IMR-90 (cell line): ENCODE data around the gene NBEA. TPM values are rescaled to one million over a fixed set of nuclear protein-coding genes. Genes with fewer than 3 reads are reported as not detected.
"Not testable (repeated sequence)": the region's sequence is repeated elsewhere in the genome, so short reads cannot be mapped to it uniquely, and the experiment has no call there.

Experiments used
- ATAC-seq: fragments of 200-7000 bp; cut with Tn5 transposase; 2 replicates; pipeline ENCODE4 v1.9.1; 2020; ENCODE audit warnings: low read depth, mild to moderate bottlenecking, moderate library complexity
- BruUV-seq: library from RNA; stranded (reverse); fragments of 400-500 nt; replicated peaks from 2 replicates; lab custom pipeline; 2021; lab: Mats Ljungman, UMichigan
- CTCF ChIA-PET: fragments of 300-600 bp; formaldehyde crosslinking; extraction: SDS; loops from one replicate; lab custom pipeline; 2021; ENCODE audit warnings: antibody characterized with exemption; lab: Yijun Ruan, JAX
- POLR2A ChIA-PET: fragments of 300-600 bp; sonication (Branson Sonifier 250); formaldehyde crosslinking; loops from one replicate; lab custom pipeline; 2022; ENCODE audit warnings: antibody characterized with exemption; ENCODE audit not compliant: unreplicated experiment; lab: Charles Lee
- DNase-seq: peaks from one replicate; pipeline ENCODE4 v3.0.0; 2013
- H2AFZ ChIP-seq: replicated peaks from 2 replicates; pipeline ENCODE3; 2013; ENCODE audit warnings: low read length, mild to moderate bottlenecking; ENCODE audit not compliant: poor library complexity
- H2AK5ac ChIP-seq: 2 replicates; pipeline ENCODE4 v1.6.1; 2013; ENCODE audit warnings: low read depth, low read length, inconsistent platforms
- H2AK9ac ChIP-seq: replicated peaks from 2 replicates; pipeline ENCODE3; 2013; ENCODE audit warnings: mild to moderate bottlenecking, low read depth, low read length, moderate library complexity; ENCODE audit not compliant: poor library complexity
- H2BK120ac ChIP-seq: 2 replicates; pipeline ENCODE4 v1.6.1; 2013; ENCODE audit warnings: low read depth, low read length, inconsistent platforms
- H2BK15ac ChIP-seq: 3 replicates; pipeline ENCODE4 v1.6.1; 2013; ENCODE audit warnings: low read depth, low read length, inconsistent platforms
- H2BK20ac ChIP-seq: 2 replicates; pipeline ENCODE4 v1.6.1; 2013; ENCODE audit warnings: low read depth, mild to moderate bottlenecking, inconsistent platforms, low read length, moderate library complexity
- H2BK5ac ChIP-seq: 2 replicates; pipeline ENCODE4 v1.6.1; 2013; ENCODE audit warnings: mild to moderate bottlenecking, low read depth, low read length, inconsistent platforms; ENCODE audit not compliant: poor library complexity, severe bottlenecking
- H3K14ac ChIP-seq: replicated peaks from 2 replicates; pipeline ENCODE4 v1.6.1; 2013; ENCODE audit warnings: low read depth, low read length, inconsistent platforms
- H3K18ac ChIP-seq: 2 replicates; pipeline ENCODE4 v1.6.1; 2013; ENCODE audit warnings: low read depth, low read length, control low read depth
- H3K23ac ChIP-seq: 2 replicates; pipeline ENCODE4 v1.6.1; 2013; ENCODE audit warnings: low read depth, low read length, inconsistent platforms
- H3K27ac ChIP-seq: 2 replicates; pipeline ENCODE4 v1.5.1; 2013; ENCODE audit warnings: mild to moderate bottlenecking, control low read depth, low read length; ENCODE audit not compliant: insufficient read depth
- H3K27me3 ChIP-seq: 2 replicates; pipeline ENCODE4 v1.6.1; 2013; ENCODE audit warnings: low read length; ENCODE audit not compliant: control insufficient read depth, insufficient read depth
- H3K36me3 ChIP-seq: 2 replicates; pipeline ENCODE4 v1.6.1; 2013; ENCODE audit warnings: low read length, mixed read lengths; ENCODE audit not compliant: control insufficient read depth, insufficient read depth
- H3K4ac ChIP-seq: 2 replicates; pipeline ENCODE4 v1.6.1; 2013; ENCODE audit warnings: low read depth, low read length, inconsistent platforms
- H3K4me1 ChIP-seq: 2 replicates; pipeline ENCODE4 v1.6.1; 2013; ENCODE audit warnings: low read length, mixed read lengths; ENCODE audit not compliant: control insufficient read depth, insufficient read depth
- H3K4me2 ChIP-seq: 2 replicates; pipeline ENCODE4 v1.6.1; 2013; ENCODE audit warnings: low read depth, mild to moderate bottlenecking, control low read depth, low read length, moderate library complexity
- H3K4me3 ChIP-seq: 2 replicates; pipeline ENCODE4 v1.5.1; 2013; ENCODE audit warnings: low read depth, mild to moderate bottlenecking, control low read depth, low read length, moderate library complexity; ENCODE audit not compliant: insufficient read depth
- H3K56ac ChIP-seq: 2 replicates; pipeline ENCODE4 v1.6.1; 2013; ENCODE audit warnings: low read length, inconsistent platforms; ENCODE audit not compliant: insufficient read depth; ENCODE audit errors: extremely low read depth
- H3K79me1 ChIP-seq, 2 experiments: 2 replicates each; pipeline ENCODE4 v1.6.1; 2013; ENCODE audit warnings: low read length in 2 of 2, inconsistent platforms in 1 of 2, low read depth in 1 of 2
- H3K9ac ChIP-seq: 2 replicates; pipeline ENCODE4 v1.6.1; 2013; ENCODE audit warnings: low read depth, low read length, control low read depth
- H3K9me1 ChIP-seq: 2 replicates; pipeline ENCODE4 v1.6.1; 2013; ENCODE audit warnings: low read length, inconsistent platforms; ENCODE audit not compliant: insufficient read depth
- H3K9me3 ChIP-seq: 2 replicates; pipeline ENCODE4 v1.6.1; 2013; ENCODE audit warnings: low read length; ENCODE audit not compliant: control insufficient read depth, insufficient read depth
- H4K20me1 ChIP-seq: 2 replicates; pipeline ENCODE4 v1.6.1; 2013; ENCODE audit warnings: low read length, inconsistent platforms; ENCODE audit not compliant: insufficient read depth
- H4K5ac ChIP-seq: 2 replicates; pipeline ENCODE4 v1.6.1; 2013; ENCODE audit warnings: mild to moderate bottlenecking, low read depth, low read length, control low read depth
- H4K8ac ChIP-seq, 2 experiments: 2 replicates each; pipeline ENCODE4 v1.6.1; 2013; ENCODE audit warnings: low read depth in 2 of 2, low read length in 2 of 2, control low read depth in 1 of 2, inconsistent platforms in 1 of 2
- H4K91ac ChIP-seq: 2 replicates; pipeline ENCODE4 v1.6.1; 2013; ENCODE audit warnings: low read depth, low read length, inconsistent platforms; ENCODE audit not compliant: insufficient read depth
- FOS ChIP-seq: fragments of 150-350 bp; IDR thresholded peaks from 2 replicates; pipeline ENCODE4 v1.6.1; 2016; ENCODE audit warnings: low read depth, low read length
- MAFK ChIP-seq: IDR thresholded peaks from 2 replicates; pipeline ENCODE4 v1.6.1; 2012; ENCODE audit warnings: low read depth, low read length, improper control_type of control experiment
- WGBS, 2 experiments: methylation state at CpG; one replicate each; pipeline versions ENCODE4 v1.1.5 to v1.1.7; 2013; ENCODE audit warnings: missing lambda C conversion rate in 2 of 2; ENCODE audit not compliant: insufficient read length in 1 of 2; ENCODE audit errors: extremely low coverage in 2 of 2; 5-methylcytosine and 5-hydroxymethylcytosine counted together
- dilution Hi-C: fragments of 300-500 bp; cut with HindIII; formaldehyde crosslinking; loops from one replicate; pipeline ENCODE4 v1.14.3; 2018; ENCODE audit warnings: low sequenced_read_pairs; ENCODE audit not compliant: unreplicated experiment
- in situ Hi-C: fragments of 300-500 bp; cut with MboI; formaldehyde crosslinking; loops from 3 replicates; pipeline ENCODE4 v1.14.3; 2019; ENCODE audit warnings: low sequenced_read_pairs, inconsistent platforms, mixed read lengths
- intact Hi-C: fragments of 100-400 bp; cut with micrococcal nuclease; formaldehyde crosslinking; loops from 2 replicates; pipeline ENCODE4 v1.10.0; 2022
- polyA plus RNA-seq, 3 experiments: library from polyadenylated mRNA; depleted of rRNA; stranded (reverse); fragments of >200 nt; gene quantifications; 2 replicates each; pipeline ENCODE4 v1.2.3, GENCODE V29; 2012; ENCODE audit warnings: low replicate concordance in 1 of 3
- total RNA-seq: library from RNA; depleted of rRNA; stranded (reverse); fragments of >200 nt; gene quantifications from 2 replicates; pipeline ENCODE4 v1.2.3, GENCODE V29; 2012

The NBEA gene
- total and polyA plus RNA-seq, 2 of the 4 experiments (the other 2 are of a cell fraction), result 0.82 to 2.2 TPM

- TF ChIP-seq FOS (no peak), MAFK (no peak)
- ATAC-seq, result no peak
These were observed 25.9 kb downstream of the NBEA start for GRCh38 chr13:34967851-34968562.

DNA sequence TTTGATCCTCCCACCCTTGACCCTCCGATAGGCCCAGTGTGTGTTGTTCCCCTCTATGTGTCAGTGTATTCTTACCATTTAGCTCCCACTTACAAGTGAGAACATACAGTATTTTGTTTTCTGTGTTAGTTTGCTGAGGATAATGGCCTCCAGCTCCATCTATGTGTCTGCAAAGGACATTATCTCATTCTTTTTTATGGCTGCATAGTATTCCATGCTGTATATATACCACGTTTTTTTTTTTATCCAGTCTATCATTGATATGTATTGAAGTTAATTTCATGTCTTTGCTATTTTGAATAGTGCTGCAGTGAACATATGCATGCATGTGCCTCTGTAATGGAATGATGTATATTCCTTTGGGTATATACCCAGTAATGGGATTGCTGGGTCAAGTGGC lies 27.5 kb downstream of the NBEA start:
- H3K4me3 ChIP-seq, H3K9me3 ChIP-seq, DNase-seq, H3K9ac ChIP-seq, dilution Hi-C loops, H3K27ac ChIP-seq, H2AK5ac ChIP-seq, H3K4ac ChIP-seq, H3K9me1 ChIP-seq, POLR2A ChIA-PET, H2BK120ac ChIP-seq, BruUV-seq, H3K23ac ChIP-seq, H2BK20ac ChIP-seq, H3K4me2 ChIP-seq, H4K5ac ChIP-seq, H2BK15ac ChIP-seq, H4K91ac ChIP-seq, intact Hi-C loops, H4K20me1 ChIP-seq, H3K36me3 ChIP-seq, H2AK9ac ChIP-seq, H3K14ac ChIP-seq, ATAC-seq, H2BK5ac ChIP-seq, H4K8ac ChIP-seq, H3K18ac ChIP-seq, H3K4me1 ChIP-seq, H3K56ac ChIP-seq, H3K27me3 ChIP-seq, in situ Hi-C loops, H3K79me1 ChIP-seq, H2AFZ ChIP-seq: not testable (repeated sequence)
- CTCF ChIA-PET, result interaction anchor here (0.7 kb wide), 1 partner anchor 22 kb away, joined by 3 read pairs; no protein-coding TSS in a partner anchor
- no CpG with 5 or more reads among the region's 2 CpGs for WGBS, 2 experiments

More at GRCh38 chr13:34967851-34968562, 25.9 kb downstream of the NBEA start:
- Histone ChIP-seq H3K4me2 (no peak overlapping the region), H3K9me3 (no peaks in the 10 kb centered on the region; the same call in 1 of the 2 replicates), H2AK5ac (no peak overlapping the region), H4K8ac (no peak overlapping the region), H3K79me1 (no peaks in the 10 kb centered on the region), H3K4me3 (no peak overlapping the region), H2BK15ac (no peak overlapping the region), H3K4me1 (no peaks in the 10 kb centered on the region), H4K91ac (no peak overlapping the region), H2BK120ac (no peak overlapping the region), H4K20me1 (no peaks in the 10 kb centered on the region), H3K27me3 (no peaks in the 10 kb centered on the region), H2AFZ (no peak overlapping the region), H3K14ac (no peak overlapping the region), H2BK5ac (no peak overlapping the region), H3K4ac (no peak overlapping the region), H4K5ac (no peak overlapping the region), H2BK20ac (no peak overlapping the region), H3K9me1 (no peaks in the 10 kb centered on the region), H3K56ac (no peak overlapping the region), H3K23ac (no peak overlapping the region), H3K27ac (no peak overlapping the region), H3K36me3 (no peaks in the 10 kb centered on the region), H3K9ac (no peak overlapping the region), H3K18ac (no peak overlapping the region), H2AK9ac (no peak overlapping the region)
- dilution Hi-C loops (no loop called here), in situ Hi-C loops (no loop called here), intact Hi-C loops (no loop called here)
- CTCF ChIA-PET, result no interaction called here
- POLR2A ChIA-PET, result no interaction called here
- 20% methylated on average over 1 of the region's 3 CpGs; no CpG with 5 or more reads in 1 of the 2 experiments for WGBS, 2 experiments
- no TSS peak for BruUV-seq
- DNase-seq, result no peak
